Dermis blood vessel endothelial cell (primary cell): ENCODE results near the gene SHD. TPM values are rescaled to one million over a fixed set of nuclear protein-coding genes. Genes with fewer than 3 reads are reported as not detected.
"Not testable (repeated sequence)": the region's sequence is repeated elsewhere in the genome, so short reads cannot be mapped to it uniquely, and the experiment has no call there.

Experiments used
- DNase-seq: peaks from one replicate; pipeline ENCODE4 v3.0.0; 2010
- total RNA-seq: library from RNA; depleted of rRNA; stranded (reverse); fragments of >200 nt; gene quantifications from 2 replicates; pipeline ENCODE4 v1.2.3, GENCODE V29; 2014

Gene SHD
- total RNA-seq, 1 donor from 2014 or later: not detected

- peak; percentile 89 for DNase-seq
These were observed 49.4 kb downstream of the SHD start for GRCh38 chr19:4328243-4328990.

GRCh38 chr19:4328991-4329681 lies 50.1 kb downstream of the SHD start:
- not testable (repeated sequence) for DNase-seq

GRCh38 chr19:4329858-4330257 lies 50.8 kb downstream of the SHD start:
- DNase-seq: no peak

- no peak for DNase-seq
These were observed 56.0 kb downstream of the SHD start for GRCh38 chr19:4334929-4335570.

- DNase-seq: peak; percentile 46
These were observed 58.9 kb downstream of the SHD start for GRCh38 chr19:4337906-4338440.

GRCh38 chr19:4338441-4339355 lies 59.6 kb downstream of the SHD start, which contains the start of gene STAP2:
Gene STAP2, minus strand, starts transcription at chr19:4338827. Its CDS starts 74 bp downstream, at chr19:4338753.
- peak; percentile 42 for DNase-seq

Other genes with a start within 250 kb of the SHD start
- gene ZBTB7A, start 212.4 kb upstream of the SHD start, total RNA-seq: 17.4 and 30.3 TPM in 2 replicates
- 152 and 183 TPM in 2 replicates for gene MAP2K2, start 155.1 kb upstream of the SHD start, total RNA-seq
- gene CREB3L3, start 125.6 kb upstream of the SHD start, total RNA-seq: not detected in 2 replicates
- 14.0 and 23.1 TPM in 2 replicates for gene SIRT6, start 96.7 kb upstream of the SHD start, total RNA-seq
- 0.42 and 0.68 TPM in 2 replicates for gene ANKRD24, start 96.6 kb upstream of the SHD start, total RNA-seq
- gene EBI3, start 49.7 kb upstream of the SHD start, total RNA-seq: 0.47 and 3.1 TPM in 2 replicates
- gene YJU2, start 32.2 kb upstream of the SHD start, total RNA-seq: 23.7 and 24.4 TPM in 2 replicates
- gene TMIGD2, start 23.1 kb downstream of the SHD start, total RNA-seq: not detected in 2 replicates
- 7.0 and 11.0 TPM in 2 replicates for gene FSD1, start 25.3 kb downstream of the SHD start, total RNA-seq
- 28.1 and 36.6 TPM in 2 replicates for gene STAP2, start 59.6 kb downstream of the SHD start, total RNA-seq
- gene MPND, start 64.3 kb downstream of the SHD start, total RNA-seq: 6.5 and 7.7 TPM in 2 replicates
- gene SH3GL1, start 121.3 kb downstream of the SHD start, total RNA-seq: 38.6 and 102 TPM in 2 replicates
- 8.7 and 19.5 TPM in 2 replicates for gene CHAF1A, start 123.4 kb downstream of the SHD start, total RNA-seq
- 80.7 and 96.5 TPM in 2 replicates for gene UBXN6, start 178.5 kb downstream of the SHD start, total RNA-seq
- 49.7 and 65.1 TPM in 2 replicates for gene HDGFL2, start 193.0 kb downstream of the SHD start, total RNA-seq
- 1.1 and 1.5 TPM in 2 replicates for gene PLIN4, start 239.2 kb downstream of the SHD start, total RNA-seq